RWPE2 (cell line): Measurements from ENCODE around the gene EID3.

Experiments
- ATAC-seq: fragments of 200-7000 bp; cut with Tn5 transposase; 3 replicates; pipeline ENCODE4 v1.9.1; 2021; ENCODE audit warnings: low read depth
- DNase-seq: peaks from one replicate; pipeline ENCODE4 v3.0.0-alpha.2; 2020; ENCODE audit warnings: low spot score
- H3K27ac ChIP-seq: fragments of 450-650 bp; 2 replicates; pipeline ENCODE4 v1.5.1; 2017; ENCODE audit warnings: mild to moderate bottlenecking; ENCODE audit not compliant: poor library complexity, severe bottlenecking
- H3K27me3 ChIP-seq: fragments of 250-450 bp; sonication (Bioruptor Pico); 2 replicates; pipeline ENCODE4 v1.5.1; 2021; ENCODE audit warnings: mild to moderate bottlenecking, moderate library complexity; ENCODE audit not compliant: insufficient read depth, poor library complexity, severe bottlenecking
- H3K36me3 ChIP-seq: fragments of 250-450 bp; sonication (Bioruptor Pico); 2 replicates; pipeline ENCODE4 v1.5.1; 2020; ENCODE audit warnings: low read depth, mild to moderate bottlenecking, moderate library complexity
- H3K4me1 ChIP-seq: fragments of 250-450 bp; sonication (Bioruptor Pico); 2 replicates; pipeline ENCODE4 v1.5.1; 2021; ENCODE audit warnings: mild to moderate bottlenecking, moderate library complexity; ENCODE audit not compliant: insufficient read depth, poor library complexity, severe bottlenecking
- H3K4me3 ChIP-seq: fragments of 250-450 bp; sonication (Bioruptor Pico); 2 replicates; pipeline ENCODE4 v1.5.1; 2021; ENCODE audit warnings: mild to moderate bottlenecking, moderate library complexity; ENCODE audit not compliant: severe bottlenecking
- H3K9me3 ChIP-seq: fragments of 250-450 bp; sonication (Bioruptor Pico); 2 replicates; pipeline ENCODE4 v1.5.1; 2021; ENCODE audit warnings: mild to moderate bottlenecking, moderate library complexity; ENCODE audit not compliant: severe bottlenecking
- CTCF ChIP-seq: fragments of 450-650 bp; IDR thresholded peaks from one replicate; pipeline ENCODE4 v1.5.1; 2017; ENCODE audit warnings: mild to moderate bottlenecking, moderate library complexity; ENCODE audit not compliant: poor library complexity, severe bottlenecking

Gene EID3

GRCh38 chr12:104345234-104346066 lies 41.9 kb downstream of the EID3 start:
- H3K27ac ChIP-seq: no peak overlapping the region
- no peak overlapping the region for H3K4me3 ChIP-seq
- peaks cover 98% of the 10 kb centered on the region for H3K36me3 ChIP-seq
- no peaks in the 10 kb centered on the region for H3K4me1 ChIP-seq
- DNase-seq (no peak), ATAC-seq (no peak)
- no peak for TF ChIP-seq CTCF
- no peaks in the 10 kb centered on the region for H3K9me3 ChIP-seq
- no peaks in the 10 kb centered on the region for H3K27me3 ChIP-seq

GRCh38 chr12:104347374-104348075 lies 44.0 kb downstream of the EID3 start:
- TF ChIP-seq CTCF: no peak
- no peak for DNase-seq
- Histone ChIP-seq H3K27ac (no peak overlapping the region), H3K4me3 (no peak overlapping the region), H3K9me3 (no peaks in the 10 kb centered on the region), H3K27me3 (no peaks in the 10 kb centered on the region), H3K4me1 (no peaks in the 10 kb centered on the region), H3K36me3 (peaks cover 97% of the 10 kb centered on the region)
- ATAC-seq: peak; percentile 34; the same call in 2 of the 3 replicates

- ATAC-seq (no peak), DNase-seq (no peak)
- Histone ChIP-seq H3K36me3 (peaks cover 95% of the 10 kb centered on the region), H3K4me3 (no peak overlapping the region), H3K27ac (no peak overlapping the region), H3K9me3 (no peaks in the 10 kb centered on the region), H3K4me1 (no peaks in the 10 kb centered on the region), H3K27me3 (no peaks in the 10 kb centered on the region)
- no peak for TF ChIP-seq CTCF
Observed at GRCh38 chr12:104348283-104348993, 44.9 kb downstream of the EID3 start.

GRCh38 chr12:104348994-104349494 lies 45.5 kb downstream of the EID3 start:
- no peak for TF ChIP-seq CTCF
- ATAC-seq (no peak), DNase-seq (no peak)
- Histone ChIP-seq H3K4me1 (no peaks in the 10 kb centered on the region), H3K27ac (no peak overlapping the region), H3K27me3 (no peaks in the 10 kb centered on the region), H3K9me3 (no peaks in the 10 kb centered on the region), H3K36me3 (peaks cover 93% of the 10 kb centered on the region), H3K4me3 (no peak overlapping the region)
